HCT116 (cell line): ENCODE results near the gene ZGPAT.

Source experiments
- ATF3 ChIP-seq: IDR thresholded peaks from 2 replicates; pipeline ENCODE4 v1.6.1; 2012
- CTCF ChIP-seq, 3 experiments: fragments of 200-600 bp in 1 of 3; sonication (generic) in 1 of 3; IDR thresholded peaks in 2 of 3; conservative IDR thresholded peaks in 1 of 3; 2 replicates each; pipeline ENCODE4 v1.5.1; 2012 to 2017; ENCODE audit warnings: low read depth in 2 of 3, low read length in 2 of 3, antibody characterized with exemption in 1 of 3, borderline replicate concordance in 1 of 3, control low read depth in 1 of 3, mild to moderate bottlenecking in 1 of 3, mixed read lengths in 1 of 3, mixed run types in 1 of 3, moderate library complexity in 1 of 3; ENCODE audit not compliant: insufficient read depth in 1 of 3
- POLR2AphosphoS5 ChIP-seq: IDR thresholded peaks from 2 replicates; pipeline ENCODE4 v1.6.1; 2011; ENCODE audit warnings: mild to moderate bottlenecking, low read depth, low read length, moderate library complexity
- YY1 ChIP-seq: IDR thresholded peaks from 2 replicates; pipeline ENCODE4 v1.6.1; 2011; ENCODE audit warnings: low read length, low read depth, moderate library complexity, mild to moderate bottlenecking; ENCODE audit not compliant: insufficient replicate concordance; ENCODE audit errors: extremely low read depth
- TF ChIP-seq, protein P1 (sequence below): IDR thresholded peaks from 2 replicates; pipeline ENCODE4 v1.6.1; 2011; ENCODE audit warnings: mild to moderate bottlenecking, low read length, moderate library complexity; ENCODE audit not compliant: insufficient replicate concordance; ENCODE audit errors: extremely low read depth

- TF ChIP-seq CTCF (IDR thresholded peaks at IDR 0.05 in 2 of 3, conservative IDR thresholded peaks at IDR 0.05 in 1 of 3; ENCODE audit: borderline replicate concordance in 1 of 3, insufficient read depth in 1 of 3, low read depth in 2 of 3, low read length in 2 of 3), result no peak
- TF ChIP-seq, protein P1, sequence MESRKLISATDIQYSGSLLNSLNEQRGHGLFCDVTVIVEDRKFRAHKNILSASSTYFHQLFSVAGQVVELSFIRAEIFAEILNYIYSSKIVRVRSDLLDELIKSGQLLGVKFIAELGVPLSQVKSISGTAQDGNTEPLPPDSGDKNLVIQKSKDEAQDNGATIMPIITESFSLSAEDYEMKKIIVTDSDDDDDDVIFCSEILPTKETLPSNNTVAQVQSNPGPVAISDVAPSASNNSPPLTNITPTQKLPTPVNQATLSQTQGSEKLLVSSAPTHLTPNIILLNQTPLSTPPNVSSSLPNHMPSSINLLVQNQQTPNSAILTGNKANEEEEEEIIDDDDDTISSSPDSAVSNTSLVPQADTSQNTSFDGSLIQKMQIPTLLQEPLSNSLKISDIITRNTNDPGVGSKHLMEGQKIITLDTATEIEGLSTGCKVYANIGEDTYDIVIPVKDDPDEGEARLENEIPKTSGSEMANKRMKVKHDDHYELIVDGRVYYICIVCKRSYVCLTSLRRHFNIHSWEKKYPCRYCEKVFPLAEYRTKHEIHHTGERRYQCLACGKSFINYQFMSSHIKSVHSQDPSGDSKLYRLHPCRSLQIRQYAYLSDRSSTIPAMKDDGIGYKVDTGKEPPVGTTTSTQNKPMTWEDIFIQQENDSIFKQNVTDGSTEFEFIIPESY, result no peak
- no peak for TF ChIP-seq YY1
- no peak for TF ChIP-seq POLR2AphosphoS5
- no peak for TF ChIP-seq ATF3
Measured at GRCh38 chr20:63769891-63770474, 62.1 kb downstream of the ZGPAT start.
